GM21367 (cell line): ENCODE measurements around the gene PHF1.

Experiments
- ATAC-seq: cut with Tn5 transposase; IDR thresholded peaks from one replicate; pipeline ENCODE4 v1.9.1; 2021; ENCODE audit not compliant: unreplicated experiment

The PHF1 gene

DNA sequence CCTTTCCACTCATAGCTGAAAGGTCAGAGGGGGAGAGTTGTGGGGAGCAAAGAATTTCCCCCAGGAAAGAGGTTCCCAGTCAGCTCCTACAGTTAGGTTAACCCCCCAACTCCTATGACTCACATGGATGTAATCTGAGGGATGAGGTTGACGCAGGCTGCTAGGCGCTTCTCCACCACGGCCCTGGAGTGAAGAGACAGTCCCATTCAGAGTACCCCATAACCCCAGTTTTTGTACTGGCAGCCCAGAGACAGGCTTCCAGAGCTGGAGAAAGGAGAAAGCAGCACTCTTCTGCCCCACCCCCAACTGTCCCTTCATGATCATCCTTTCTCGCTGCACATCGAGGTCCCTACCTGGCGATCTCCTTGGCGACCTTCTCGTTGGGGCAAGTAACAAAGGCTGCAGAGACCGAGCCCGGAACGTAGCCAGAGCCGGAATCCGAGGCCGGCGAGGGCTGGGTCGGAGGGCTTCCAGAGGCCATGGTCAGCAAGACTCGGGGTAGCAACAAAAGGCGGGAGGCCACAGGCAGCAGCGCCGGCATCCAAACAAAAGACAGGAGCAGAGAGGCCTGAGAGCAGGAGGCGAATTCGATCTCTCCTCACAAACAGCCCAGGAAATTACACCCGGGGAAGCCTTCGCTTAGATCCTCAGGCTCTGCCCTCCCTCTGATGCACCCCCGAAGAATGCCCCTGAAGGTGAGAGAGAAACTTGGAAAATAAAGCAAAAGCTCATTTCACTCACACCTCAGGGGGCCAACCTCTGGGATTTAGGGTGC, 6.5 kb downstream of the PHF1 start:
- ATAC-seq, result no peak

DNA sequence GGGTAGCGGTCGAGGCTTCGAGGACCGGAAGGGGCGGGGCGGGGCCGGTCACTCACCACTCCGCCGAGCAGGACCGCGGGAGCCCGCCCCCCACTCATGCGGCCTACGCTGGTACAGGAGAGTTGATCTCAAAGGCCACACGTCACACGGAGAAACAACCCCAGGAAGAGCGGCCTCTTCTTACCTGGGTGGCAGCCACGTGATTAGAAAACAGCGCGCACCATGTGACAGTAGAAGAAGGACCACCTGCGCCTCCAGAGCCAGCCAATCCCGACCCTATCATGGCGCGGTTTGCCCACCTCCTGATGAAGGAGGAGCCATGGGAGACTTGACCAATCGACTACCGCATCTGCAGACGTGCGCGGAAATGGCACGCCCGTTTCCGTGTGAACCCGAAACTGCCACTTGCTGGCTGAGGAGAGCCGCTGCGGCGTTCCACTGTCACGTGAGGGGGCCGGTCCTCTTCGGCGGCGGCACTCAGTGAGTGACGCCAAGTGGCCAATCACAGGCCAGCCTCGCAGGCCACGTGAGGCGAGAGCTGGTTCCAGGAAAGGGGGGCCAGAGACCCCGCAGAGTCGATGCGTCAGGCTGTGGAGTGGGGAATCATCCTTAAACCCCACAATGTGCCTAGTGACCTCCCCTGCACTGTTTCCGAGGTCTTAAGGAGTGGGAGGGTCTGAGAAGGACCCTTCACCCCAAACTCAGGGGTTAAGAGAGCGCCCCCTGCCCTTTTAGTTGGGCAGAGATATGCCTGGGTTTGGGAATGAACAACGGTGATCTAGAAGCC, 7.3 kb downstream of the PHF1 start, which contains the start of gene CUTA:
CUTA (minus strand) TSS at position 205 of the 787 bp plus-strand sequence; CDS start at position 98, 107 bp downstream.
- ATAC-seq, result peak; percentile 80

DNA sequence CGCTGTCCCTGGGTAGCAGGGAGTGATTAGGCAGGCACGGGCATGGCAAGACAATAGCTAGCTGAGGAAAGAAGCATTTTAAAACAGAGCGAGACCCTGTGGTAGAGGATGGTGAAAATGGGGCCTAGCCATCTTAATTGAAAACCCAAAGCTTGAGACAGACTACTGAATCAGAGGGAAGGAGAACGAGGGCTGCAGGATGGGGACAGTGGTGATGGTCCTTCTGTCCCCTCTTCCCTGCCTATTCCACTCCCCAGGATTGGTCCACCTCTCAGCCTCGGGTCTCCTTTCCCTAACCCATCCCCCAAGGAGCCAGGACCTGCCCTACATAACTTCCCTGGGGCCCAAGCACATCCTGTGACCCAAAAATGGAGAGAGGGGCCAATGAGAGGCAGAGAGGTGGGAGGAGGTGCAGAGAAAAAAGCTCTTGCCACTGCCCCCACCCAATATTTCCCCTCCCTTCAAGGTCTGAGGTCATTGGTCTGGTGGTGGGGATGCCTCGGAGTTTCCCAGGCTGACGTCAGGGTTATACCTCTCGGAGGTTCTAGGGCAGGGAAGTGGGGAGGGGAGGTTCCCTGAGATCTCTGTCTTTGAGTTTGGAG, 8.0 kb downstream of the PHF1 start:
- no peak for ATAC-seq

DNA sequence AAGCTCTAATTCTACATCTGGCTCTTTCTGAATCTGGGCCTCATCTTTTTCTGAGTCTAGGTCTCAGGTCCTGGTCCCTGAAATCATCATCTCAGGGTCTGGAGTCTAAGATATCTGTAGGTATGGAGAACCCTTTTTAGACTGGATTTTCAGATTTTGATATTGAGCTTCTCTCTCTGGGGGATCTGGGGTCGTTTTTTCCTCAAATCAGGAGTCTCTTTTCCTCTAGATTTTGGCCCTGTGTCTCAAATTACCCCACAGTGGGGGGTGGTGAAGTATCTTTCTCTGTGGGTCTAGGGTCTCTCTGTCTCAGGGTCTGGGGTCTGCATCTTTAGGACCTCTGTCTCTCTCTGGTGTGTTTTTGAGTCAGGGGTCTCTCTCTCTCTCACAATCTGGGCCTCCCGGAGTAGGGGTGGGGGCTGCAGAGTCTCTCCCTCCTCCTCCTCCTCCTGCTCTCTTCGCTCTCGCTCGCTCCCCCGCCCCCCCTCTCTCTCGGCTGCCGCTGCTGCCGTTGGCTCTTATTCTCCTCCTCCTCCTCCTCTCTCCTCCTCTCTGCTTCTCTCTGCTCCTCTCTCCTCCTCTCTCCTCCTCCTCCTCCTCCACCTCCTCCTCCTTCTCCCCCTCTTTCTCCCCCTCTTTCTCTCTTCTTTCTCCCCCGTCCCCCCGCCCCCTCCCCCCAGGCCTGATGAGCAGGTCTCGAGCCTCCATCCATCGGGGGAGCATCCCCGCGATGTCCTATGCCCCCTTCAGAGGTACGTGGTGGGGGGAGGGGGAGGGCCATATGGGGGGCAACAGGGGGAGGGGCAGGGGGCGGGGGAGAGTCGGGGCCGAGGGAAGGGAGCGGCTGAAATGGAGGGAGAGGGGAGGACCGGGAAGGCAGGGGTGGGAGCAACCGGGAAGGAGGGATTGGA, 9.0 kb downstream of the PHF1 start, which contains the start of gene SYNGAP1:
SYNGAP1 (plus strand) TSS at position 486 of the 911 bp plus-strand sequence; CDS start at position 686, 200 bp downstream.
- no peak for ATAC-seq

DNA sequence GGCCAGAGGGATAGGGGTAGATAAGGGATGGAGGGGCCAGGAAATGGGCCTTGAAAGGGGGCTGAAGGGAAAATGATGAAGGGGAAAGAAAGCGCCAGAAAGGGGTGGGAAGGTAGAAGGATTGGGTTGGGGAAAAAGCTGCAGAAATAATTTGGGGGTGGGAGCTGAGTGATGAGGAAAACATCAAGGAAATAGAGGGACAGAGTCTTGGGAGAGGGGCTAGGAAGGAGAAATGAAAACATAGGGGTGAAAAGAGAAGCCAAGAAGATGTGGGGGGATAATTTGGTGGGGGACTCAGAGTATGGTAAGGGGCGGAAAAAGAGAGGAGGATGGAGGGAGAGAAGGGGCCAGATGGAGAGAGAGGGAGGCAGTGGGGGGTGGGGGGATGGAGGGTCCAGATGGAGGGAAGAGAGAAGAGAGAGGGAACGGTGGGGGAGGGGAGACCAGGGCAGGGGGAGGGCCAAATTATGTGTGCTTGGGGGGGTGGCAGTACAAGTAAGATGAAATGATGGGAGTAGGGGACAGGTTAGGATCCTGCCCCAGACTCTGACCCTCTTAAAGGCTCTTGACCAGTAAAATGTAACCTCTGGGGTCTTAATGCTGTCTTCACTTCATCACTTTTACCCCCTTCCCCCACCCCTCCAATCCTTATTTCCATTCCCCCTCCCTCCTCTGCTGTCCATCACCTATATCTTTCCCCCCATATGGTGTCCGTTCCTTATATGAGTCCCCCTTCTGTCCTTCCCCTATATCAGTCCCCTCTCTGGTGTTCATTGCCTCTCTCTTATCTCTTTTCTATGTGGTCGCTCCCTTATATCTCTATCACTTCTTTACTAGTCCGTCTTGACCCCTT, 9.9 kb downstream of the PHF1 start:
- ATAC-seq, result no peak

DNA sequence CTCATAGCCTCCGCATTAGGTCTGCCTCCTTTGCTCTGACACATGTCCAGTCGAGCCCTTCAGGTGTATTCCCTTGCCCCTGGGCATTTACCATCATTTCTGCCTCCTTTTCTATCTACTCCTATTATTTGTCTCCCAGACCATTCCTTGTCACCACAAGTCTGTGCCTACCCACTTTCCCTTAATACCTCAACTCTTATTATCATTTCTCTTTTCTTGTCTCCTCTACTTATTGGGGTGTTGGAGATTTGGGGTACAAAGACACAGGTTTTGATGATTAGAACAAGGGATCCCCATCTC, 10.5 kb downstream of the PHF1 start:
- no peak for ATAC-seq

- no peak for ATAC-seq
Observed at GRCh38 chr6:33423777-33424176, 13.0 kb downstream of the PHF1 start.

DNA sequence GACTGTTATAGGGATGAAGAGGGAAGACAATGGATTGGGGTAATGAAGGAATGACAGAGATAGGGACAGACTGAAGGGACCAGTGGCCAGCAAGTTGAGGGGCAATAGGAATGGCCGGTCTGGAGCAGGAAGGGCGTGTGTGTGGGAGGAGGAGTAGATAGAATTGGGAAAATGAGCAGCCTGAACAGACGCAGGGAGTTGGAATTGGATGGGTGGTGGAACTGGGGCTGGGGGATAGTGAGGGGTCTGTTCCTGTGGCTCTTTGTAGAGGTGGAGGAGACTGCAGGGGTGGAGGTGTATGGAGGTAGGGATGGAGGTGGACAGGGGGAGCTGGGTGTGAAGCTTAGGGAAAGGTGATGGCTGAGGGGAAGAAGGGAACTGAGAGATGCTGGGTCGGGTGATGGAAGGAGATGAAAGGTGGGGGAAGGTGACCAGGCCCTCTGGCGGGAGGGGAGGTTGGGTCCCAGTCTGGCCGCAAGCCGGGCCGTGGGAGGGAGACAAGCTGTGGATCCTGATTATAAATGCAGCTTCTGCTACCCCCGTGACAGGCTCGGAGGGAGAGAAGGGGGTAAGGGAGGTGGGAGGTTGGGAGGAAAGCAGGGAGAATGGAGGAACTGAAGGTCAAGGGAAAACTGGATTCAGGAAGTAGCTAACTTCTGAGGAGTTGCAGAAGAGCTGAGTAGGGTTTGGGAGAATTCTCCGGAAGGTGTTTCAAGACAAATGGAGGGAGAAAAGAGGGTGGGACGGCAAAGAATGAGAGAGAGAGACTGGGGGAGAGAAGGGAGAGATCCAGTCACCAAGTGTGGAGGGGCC, 14.2 kb downstream of the PHF1 start:
- no peak for ATAC-seq

DNA sequence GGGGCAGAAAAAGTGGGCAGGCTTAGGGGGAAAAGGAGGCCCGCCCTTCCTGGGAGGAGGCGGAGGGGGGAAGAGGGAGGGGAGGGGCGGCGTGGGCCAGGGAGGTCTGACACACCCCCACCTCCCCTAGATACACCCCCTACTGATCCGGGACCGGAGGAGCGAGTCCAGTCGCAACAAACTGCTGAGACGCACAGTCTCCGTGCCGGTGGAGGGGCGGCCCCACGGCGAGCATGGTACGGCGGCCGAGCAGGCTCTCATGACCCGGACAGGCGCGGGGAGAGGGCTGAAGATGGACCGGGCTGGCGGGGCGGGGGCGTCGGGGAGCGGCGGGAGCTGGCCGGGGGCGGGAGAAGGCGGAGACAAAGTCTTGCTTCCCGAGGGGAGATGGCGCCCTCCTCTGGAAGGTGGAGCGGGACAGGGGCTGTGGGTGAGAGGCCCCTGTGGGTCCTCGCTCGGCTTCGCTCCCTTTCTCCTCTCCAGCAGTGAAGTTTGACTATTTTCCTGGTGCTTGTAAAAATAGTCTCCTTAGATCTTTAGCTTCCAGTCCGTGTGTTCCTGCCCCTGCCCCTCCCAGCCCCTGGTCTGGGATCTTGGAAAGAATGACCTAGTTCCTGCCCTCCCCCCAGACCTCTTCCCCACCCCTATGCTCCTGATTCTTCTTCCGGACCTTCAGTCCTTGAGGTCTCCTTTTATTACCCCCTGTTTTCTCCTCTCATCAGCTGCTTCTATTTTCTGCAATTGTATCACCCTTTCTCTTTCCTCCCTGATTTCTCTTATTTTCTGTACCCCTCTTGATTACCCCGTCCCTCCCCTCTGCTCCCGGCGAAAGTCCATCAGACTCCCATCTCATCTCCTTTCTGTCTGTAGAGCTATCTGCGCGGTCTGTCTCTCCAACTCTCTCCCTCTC, 15.1 kb downstream of the PHF1 start:
- no peak for ATAC-seq

DNA sequence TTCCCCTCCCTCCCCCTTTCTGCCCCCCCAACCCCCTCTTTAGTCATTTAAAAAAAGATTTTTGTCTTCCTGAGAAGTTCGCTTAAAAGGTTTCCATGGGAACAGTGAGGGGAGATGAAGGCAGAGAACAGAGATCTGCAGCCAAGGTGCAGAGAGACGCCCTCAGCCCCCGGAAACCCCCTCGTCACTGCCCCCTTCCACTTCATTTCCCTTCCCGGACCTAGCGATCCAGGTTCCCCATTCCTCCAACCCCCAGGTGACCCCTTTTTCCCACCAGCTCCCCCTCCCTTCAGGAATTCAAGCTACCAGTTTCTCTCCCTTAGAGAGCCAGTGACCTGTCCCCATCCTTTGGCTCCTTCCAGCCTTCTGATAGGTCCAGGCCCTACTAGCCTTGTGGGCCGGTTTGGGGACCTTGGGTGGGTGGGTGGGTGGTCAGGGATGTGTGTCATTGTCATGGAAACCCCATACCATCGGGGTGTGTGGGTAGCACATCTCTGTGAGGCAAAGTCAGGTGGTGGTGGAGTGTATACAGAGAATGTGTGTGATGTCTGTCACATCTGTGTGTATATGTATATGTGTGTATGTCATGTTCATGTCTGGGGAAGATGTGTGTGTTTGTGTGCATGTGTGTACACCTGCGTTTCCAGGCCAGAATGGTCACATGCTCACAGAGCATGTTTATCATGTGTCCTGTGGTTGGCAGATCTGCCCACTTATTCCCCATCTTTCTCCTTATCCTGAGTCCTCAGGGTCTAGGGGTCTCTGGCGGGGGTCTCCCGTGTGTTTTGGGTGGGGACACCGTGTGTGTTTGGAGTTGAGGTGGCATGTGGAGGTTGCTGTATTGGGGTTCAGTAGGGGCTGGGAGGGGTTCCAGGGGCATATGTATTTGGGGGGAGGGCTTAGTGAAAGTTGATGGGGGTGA, 16.0 kb downstream of the PHF1 start:
- no peak for ATAC-seq

GRCh38 chr6:33427585-33428223, 16.9 kb downstream of the PHF1 start:
- ATAC-seq, result no peak

DNA sequence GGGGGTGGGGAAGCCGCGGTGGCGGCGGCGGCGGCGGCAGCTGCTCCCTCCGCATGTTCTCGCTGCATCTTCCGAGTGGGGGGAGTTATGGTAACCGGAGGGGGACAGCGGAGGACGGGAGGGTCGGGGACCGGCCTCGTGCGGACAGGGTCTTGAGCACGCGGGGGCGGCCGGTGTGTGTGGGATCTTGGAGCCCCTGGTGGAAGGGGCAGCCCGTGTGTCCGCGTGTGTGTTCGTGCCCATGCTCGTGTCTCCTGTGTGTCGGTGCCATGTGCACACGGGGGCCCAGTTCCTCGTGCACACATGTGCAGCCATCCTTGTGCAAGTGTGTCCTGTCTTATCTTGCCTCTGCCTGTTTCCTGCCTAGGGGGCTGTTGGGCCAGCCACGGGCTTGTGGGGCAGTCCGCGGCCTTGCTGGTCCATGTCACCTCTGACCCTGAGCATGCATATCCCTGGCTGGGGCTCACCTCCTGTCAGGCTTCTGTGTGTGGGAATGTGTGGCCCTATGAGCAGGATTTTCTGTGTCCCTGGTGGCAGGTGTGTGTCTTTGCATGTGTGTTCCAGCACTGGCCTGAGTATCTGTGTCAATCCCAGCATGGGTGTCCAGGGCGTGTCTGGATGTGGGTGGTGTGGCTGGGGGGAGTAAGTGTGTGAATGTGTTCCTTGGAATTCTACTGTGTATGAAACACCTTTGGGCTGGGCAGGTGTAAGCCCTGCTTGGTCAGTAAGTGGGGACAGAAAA, 17.6 kb downstream of the PHF1 start:
- no peak for ATAC-seq

DNA sequence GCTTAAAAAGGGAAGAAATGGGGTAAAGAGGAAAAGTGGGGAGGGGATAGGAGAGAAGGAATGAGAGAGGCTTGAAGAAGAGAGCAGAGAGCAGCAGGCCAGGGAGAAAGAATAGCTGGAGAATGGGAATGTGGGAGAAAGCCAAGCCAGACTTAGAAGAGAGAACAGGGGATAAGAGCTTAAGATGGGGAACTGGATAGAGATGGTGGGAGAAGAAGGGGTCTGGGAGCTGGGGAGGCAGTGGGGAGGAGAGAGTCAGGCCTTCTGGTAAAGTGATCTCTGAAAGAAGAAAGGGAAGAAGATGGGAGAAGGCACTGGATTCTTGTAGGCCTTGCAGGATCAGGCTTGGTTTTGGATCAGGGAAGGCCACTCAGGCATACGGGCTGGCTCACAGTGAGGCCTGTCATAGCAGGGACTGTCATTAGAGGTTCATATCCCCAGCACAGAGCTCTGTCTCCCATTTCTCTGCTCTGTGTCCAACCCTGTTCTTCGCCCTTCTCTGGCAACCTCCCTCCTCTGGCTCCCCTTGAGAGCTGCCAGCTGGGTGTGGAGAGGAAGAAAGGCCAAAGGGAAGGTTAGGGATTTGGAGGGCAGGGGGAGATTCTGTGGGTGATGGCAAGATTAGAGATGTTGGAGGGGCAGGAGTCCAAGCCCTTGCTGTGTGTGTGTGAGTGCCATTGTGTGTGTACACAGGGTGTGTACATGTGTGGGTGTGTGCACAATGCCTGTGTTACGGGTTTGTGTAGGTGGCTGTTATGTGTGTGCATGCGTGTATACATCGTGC, 18.3 kb downstream of the PHF1 start:
- no peak for ATAC-seq

DNA sequence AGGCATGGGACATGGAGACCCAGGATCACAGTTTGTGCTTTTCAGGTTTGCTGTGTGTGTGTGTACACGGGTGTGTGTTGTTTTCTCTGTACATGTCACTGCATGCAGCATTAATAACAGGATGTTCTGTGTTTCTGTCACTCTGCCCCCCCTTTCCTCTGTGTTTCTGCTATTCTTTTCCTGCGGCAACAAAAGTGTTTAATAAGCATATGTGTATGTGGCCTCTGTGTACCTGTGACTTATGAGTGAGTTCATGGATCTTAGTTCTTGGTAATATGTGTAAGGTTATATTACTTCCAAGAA, 18.9 kb downstream of the PHF1 start:
- ATAC-seq, result no peak

DNA sequence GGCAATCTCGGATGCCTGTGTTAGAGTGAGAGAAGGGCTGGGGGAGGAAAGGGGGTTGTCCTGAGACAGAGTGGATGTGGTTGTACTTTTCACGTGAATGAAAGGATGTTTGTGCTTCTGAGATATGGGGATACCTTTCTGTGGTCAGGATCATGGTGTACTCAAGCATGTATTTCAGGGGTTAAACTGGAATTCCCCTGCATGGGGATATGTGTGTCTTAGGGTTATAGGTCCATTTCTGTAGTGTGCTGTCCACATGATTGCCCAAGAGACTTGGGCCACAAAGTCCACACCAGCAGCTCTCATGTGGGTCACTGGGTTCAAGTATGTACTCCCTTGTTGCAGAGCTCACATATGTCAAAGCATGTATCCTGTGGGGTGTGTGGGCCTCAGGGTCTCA, 19.5 kb downstream of the PHF1 start:
- ATAC-seq, result no peak
